WTC11 (cell line): ENCODE results near the gene SLC9A3.

Experiments used
- CTCF ChIP-seq: fragments of 200-600 bp; IDR thresholded peaks from 2 replicates; pipeline ENCODE4 v1.8.0; 2022; ENCODE audit warnings: antibody characterized with exemption
- MXD4 ChIP-seq: fragments of 250-450 bp; sonication (Bioruptor Pico); IDR thresholded peaks from 2 replicates; pipeline ENCODE4 v1.8.0; 2021; ENCODE audit warnings: mild to moderate bottlenecking, moderate library complexity, borderline replicate concordance
- ZNF263 ChIP-seq: sonication (generic); formaldehyde crosslinking; IDR thresholded peaks from 2 replicates; pipeline ENCODE4 v1.8.1; 2022; ENCODE audit warnings: low read depth, mild to moderate bottlenecking, moderate library complexity, missing genetic modification reagents

DNA sequence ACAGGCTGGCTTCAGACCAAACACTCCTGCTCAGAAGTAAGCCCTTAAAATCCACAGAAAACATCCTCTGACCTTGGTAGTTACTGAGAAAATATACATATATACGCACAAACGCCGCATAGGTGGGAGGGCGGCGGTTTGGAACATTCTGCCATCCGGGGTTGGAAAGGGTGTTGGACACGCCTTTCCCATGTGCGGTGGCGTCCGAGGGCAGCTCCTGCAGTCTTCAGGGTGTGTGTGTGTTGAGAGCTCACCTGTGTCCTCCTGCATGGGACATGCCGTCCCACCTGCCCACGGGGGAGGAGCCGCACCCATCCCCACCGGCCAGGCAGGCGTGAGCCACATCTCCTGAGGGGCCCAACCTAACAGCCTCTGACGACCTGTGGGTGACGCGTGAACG, 28.2 kb downstream of the SLC9A3 start:
- no peak for TF ChIP-seq MXD4 (CRISPR knock-in tag)
- no peak for TF ChIP-seq ZNF263
- TF ChIP-seq CTCF, result no peak
